HG02571 (cell line): ENCODE results near the gene C3orf18.
"Not testable (repeated sequence)": the region's sequence is repeated elsewhere in the genome, so short reads cannot be mapped to it uniquely, and the experiment has no call there.

ENCODE experiments used
- ATAC-seq: cut with Tn5 transposase; IDR thresholded peaks from one replicate; pipeline ENCODE4 v1.9.1; 2021; ENCODE audit warnings: mild to moderate bottlenecking, moderate library complexity; ENCODE audit not compliant: unreplicated experiment

C3orf18 gene

DNA sequence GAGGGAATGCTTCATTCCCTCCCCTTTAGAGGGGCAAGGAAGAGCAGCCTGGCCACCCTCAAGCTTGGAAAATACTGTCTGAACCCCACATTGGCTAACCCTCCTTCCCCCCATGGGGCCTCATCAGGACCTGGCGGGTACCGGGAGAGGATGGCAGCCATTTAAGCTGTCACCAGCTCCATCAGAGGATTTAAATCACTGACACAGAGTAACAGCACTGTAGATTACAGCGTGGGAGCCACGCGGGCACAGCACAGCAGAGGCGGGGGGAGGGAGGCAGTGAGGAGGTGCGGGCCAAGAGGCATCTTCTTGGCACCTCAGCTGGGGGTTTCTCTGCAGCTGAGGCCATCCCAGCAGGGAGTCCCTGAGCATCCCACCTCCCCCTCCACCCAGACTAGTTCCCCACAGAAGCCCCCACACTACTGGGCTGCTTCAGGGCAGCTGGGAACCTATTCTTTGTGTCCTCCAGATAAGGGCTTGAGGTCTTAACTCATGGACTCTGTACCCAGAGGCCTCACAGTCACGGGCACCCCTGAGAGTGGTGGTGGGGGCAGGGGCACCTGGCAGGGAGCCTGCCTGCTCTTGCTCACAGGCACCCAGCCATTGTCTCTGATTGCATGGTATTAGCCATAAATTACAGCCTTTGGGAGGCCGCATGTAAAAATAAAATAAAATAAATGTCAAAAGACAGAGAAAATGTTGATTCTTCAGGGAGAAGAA, 42.2 kb downstream of the C3orf18 start:
- ATAC-seq: no peak

GRCh38 chr3:50524746-50525145, 42.8 kb downstream of the C3orf18 start:
- ATAC-seq: no peak

DNA sequence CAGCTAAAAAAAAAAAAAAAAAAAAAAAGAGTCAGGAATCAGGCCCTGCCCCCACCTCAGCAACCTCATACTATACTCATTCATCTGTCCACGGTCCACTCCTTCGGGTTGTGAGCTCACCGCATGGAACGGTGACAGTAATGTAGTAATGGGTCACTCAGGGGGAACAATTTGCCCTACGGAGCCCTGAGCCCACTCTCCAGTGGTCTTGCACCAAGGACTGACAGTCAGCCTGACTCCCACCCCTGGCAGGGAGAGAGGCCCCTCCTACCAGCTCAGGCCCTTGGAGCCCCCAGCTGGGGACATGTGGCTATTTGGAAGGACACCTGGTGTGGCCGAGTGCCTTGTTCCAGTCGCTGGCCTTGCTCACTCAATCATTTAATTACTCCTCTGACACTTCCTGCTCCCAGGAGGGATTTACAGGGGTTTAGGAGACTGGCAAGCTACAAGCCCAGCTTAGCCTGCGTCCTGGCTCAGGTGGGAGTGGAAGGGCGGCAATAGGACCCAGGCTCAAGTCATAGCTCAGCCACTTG, 44.2 kb downstream of the C3orf18 start:
- no peak for ATAC-seq

- ATAC-seq: no peak
Observed at GRCh38 chr3:50521572-50521971, 46.0 kb downstream of the C3orf18 start.

DNA sequence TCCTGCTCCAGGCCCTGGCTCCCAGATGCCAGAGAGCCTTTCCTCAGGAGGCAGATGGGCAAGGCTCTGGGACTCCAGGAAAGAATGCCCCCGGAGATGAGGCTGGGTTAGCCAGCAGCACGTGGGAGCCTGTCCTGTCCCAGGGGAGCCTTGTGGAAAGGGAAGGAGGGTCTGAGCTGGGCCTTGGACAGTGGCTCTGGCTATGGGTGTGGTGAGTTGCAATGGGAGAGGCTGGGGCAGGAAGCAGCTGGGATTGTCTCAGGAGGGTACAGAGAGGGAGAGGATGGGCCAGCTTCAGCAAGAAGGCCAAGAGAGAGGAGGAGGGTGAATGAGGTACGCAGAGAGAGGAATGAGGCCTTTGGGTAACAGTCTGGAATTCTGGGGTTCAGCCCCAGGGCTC, 46.7 kb downstream of the C3orf18 start:
- no peak for ATAC-seq

GRCh38 chr3:50519471-50520089, 48.0 kb downstream of the C3orf18 start:
- ATAC-seq: no peak

GRCh38 chr3:50518436-50518835, 49.1 kb downstream of the C3orf18 start:
- ATAC-seq: no peak

- ATAC-seq: no peak
Observed at GRCh38 chr3:50517721-50518206, 49.8 kb downstream of the C3orf18 start.

DNA sequence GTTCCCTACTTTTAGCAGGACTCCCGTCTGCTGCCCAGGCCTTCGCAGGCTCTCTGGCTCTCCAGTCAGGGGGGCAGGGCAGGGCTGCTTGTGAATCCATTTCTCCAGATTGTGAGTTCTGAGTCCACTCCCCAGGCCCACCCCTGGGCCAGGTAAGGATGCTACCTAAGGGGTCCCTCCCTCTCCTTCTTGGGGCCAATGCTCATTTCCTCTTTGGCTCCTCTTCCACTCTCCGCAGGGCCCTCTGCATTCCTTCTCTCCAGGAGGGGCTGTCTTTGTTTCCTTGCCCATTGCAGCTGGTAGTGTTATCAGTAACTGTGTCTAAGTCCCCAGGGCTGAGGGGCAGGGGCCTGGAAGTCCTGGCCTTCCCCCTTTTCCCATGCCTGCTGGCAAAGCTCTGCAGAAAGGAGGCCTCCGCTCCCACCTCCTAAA, 51.1 kb downstream of the C3orf18 start:
- ATAC-seq: no peak

GRCh38 chr3:50515565-50516439, 51.7 kb downstream of the C3orf18 start:
- ATAC-seq: no peak

DNA sequence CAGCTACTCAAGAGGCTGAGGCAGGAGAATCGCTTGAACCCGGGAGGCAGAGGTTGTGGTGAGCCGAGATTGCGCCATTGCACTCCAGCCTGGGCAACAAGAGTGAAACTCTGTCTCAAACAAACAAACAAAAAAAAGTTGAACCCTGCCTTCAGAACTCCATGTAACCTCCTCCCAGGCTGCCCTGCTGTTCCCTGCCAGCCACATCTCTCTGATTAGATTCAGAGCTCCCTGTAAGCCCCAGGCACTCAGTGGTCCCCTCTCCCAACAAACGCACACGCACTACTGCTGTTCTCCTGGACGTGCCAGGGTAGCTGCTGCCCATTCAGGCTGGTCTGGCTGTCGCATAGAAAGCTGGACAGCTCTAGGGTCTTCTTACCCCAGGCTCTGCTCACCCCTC, 54.6 kb downstream of the C3orf18 start:
- ATAC-seq: not testable (repeated sequence)

DNA sequence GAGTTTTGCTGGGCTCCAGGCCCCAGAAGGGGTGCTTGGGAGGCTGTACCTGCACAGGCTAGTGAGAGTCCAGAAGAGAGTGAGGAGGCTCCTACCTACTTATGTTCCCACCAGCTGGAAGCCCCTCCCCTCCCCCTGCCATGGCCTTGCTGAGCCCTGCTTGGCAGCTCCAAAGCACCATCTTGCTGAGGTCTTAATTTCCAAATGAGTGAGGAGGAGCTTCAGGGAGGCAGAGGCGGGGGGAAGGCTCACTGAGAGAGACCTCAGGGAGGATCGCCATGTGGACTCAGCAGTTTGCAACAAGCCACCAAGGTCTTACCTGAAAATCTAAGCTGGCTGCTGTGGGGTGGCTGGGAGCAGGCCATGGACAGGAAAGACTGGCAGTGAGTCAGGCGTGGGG, 55.4 kb downstream of the C3orf18 start:
- ATAC-seq: no peak

DNA sequence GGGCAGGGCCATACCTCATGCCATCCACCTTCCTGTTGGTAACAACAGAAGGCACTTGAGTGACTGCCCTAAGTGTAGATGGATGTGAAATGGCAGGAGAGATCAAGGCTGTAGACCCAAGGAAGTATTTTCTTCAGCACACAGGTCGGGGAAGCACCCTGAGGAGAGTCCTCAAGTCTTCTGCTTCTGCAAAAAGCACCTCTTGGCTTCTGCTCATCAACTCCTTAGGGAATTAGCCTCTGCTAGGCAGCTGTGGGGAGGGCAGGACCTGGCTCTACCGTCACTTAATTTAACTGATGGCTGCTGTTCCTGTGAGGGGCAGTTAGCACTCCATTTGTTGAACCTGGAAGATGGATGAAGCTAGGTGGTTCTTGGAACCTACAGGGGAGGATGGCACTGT, 57.2 kb downstream of the C3orf18 start:
- no peak for ATAC-seq

GRCh38 chr3:50509715-50510114, 57.8 kb downstream of the C3orf18 start:
- ATAC-seq: no peak

- no peak for ATAC-seq
Observed at GRCh38 chr3:50508821-50509220, 58.7 kb downstream of the C3orf18 start.
